Stomach (tissue), 9 donors: ENCODE results near the gene SLC32A1. TPM values are rescaled to one million over a fixed set of nuclear protein-coding genes. Genes with fewer than 3 reads are reported as not detected.
A peak's percentile ranks its signal among the peaks of the same experiment; 100 is the strongest.

ENCODE experiments used
- DNase-seq, 2 donors: peaks; one replicate each; pipeline versions ENCODE4 v3.0.0 to v3.0.0-alpha.2; 2013 to 2019
- H3K27ac ChIP-seq, 5 donors: fragments of 200-600 bp in 4 of 5; sonication (generic) in 4 of 5; one replicate each; pipeline ENCODE4 v1.5.1; 2013 to 2019; ENCODE audit warnings: mild to moderate bottlenecking in 1 of 5, moderate library complexity in 1 of 5
- H3K27me3 ChIP-seq, 3 donors: fragments of 200-600 bp; sonication (generic); one replicate each; pipeline ENCODE4 v1.5.1; 2017 to 2019; ENCODE audit warnings: mixed run types in 1 of 3
- H3K36me3 ChIP-seq, 4 donors: fragments of 200-600 bp; sonication (generic); 1 replicate in 3 of 4; 2 replicates in 1 of 4; pipeline ENCODE4 v1.5.1; 2016 to 2019
- H3K4me1 ChIP-seq, 4 donors: fragments of 200-600 bp; sonication (generic); one replicate each; pipeline ENCODE4 v1.5.1; 2016 to 2019
- H3K4me3 ChIP-seq, 4 donors: fragments of 200-600 bp; sonication (generic) in 3 of 4; one replicate each; pipeline ENCODE4 v1.5.1; 2016 to 2019; ENCODE audit warnings: mild to moderate bottlenecking in 1 of 4
- H3K9me3 ChIP-seq, 4 donors: fragments of 200-600 bp; sonication (generic); one replicate each; pipeline ENCODE4 v1.5.1; 2016 to 2019
- CTCF ChIP-seq, 7 experiments: fragments of 450-650 bp in 4 of 7; fragments of 200-600 bp in 3 of 7; sonication (generic) in 3 of 7; IDR thresholded peaks; one replicate each; pipeline ENCODE4 v1.5.1; 2016 to 2019; ENCODE audit warnings: antibody characterized with exemption in 7 of 7, control low read depth in 2 of 7, mild to moderate bottlenecking in 1 of 7
- EP300 ChIP-seq: sonication (generic); formaldehyde crosslinking; IDR thresholded peaks from one replicate; pipeline ENCODE4 v1.6.1; 2017; ENCODE audit warnings: antibody characterized with exemption
- POLR2A ChIP-seq, 4 donors: fragments of 450-650 bp; IDR thresholded peaks; one replicate each; pipeline ENCODE4 v1.6.1; 2016; ENCODE audit warnings: antibody characterized with exemption in 4 of 4, control low read depth in 2 of 4, mild to moderate bottlenecking in 1 of 4, moderate library complexity in 1 of 4
- POLR2AphosphoS5 ChIP-seq, 3 donors: sonication (generic); formaldehyde crosslinking; IDR thresholded peaks; one replicate each; pipeline ENCODE4 v1.6.1; 2016; ENCODE audit warnings: antibody characterized with exemption in 3 of 3
- WGBS, 5 donors: extraction: QIAGEN DNeasy Blood & Tissue Kit in 3 of 5; methylation state at CpG; one replicate each; pipeline versions ENCODE4 v1.1.5 to v1.1.7; 2013 to 2018; 5-methylcytosine and 5-hydroxymethylcytosine counted together
- intact Hi-C: fragments of 100-400 bp; cut with DNase I; formaldehyde crosslinking; loops from one replicate; pipeline ENCODE4 v1.15.1; 2023; ENCODE audit warnings: low total_unique reads
- polyA plus RNA-seq, 3 donors: library from polyadenylated mRNA; stranded (reverse); fragments of 200-250 nt; gene quantifications; one replicate each; pipeline ENCODE4 v1.2.3, GENCODE V29; 2013
- total RNA-seq, 5 donors: library from RNA; depleted of rRNA; stranded (reverse); fragments of >200 nt; gene quantifications; one replicate each; pipeline versions ENCODE4 v1.1.0 to v1.2.3, GENCODE V29; 2014 to 2016
- donor health status: healthy with polysubstance abuse.
- donor health status: Bipolar disorder and iron deficiency.
- donor health status: healthy.

SLC32A1 gene
- total and polyA plus RNA-seq, 8 donors: not detected

DNA sequence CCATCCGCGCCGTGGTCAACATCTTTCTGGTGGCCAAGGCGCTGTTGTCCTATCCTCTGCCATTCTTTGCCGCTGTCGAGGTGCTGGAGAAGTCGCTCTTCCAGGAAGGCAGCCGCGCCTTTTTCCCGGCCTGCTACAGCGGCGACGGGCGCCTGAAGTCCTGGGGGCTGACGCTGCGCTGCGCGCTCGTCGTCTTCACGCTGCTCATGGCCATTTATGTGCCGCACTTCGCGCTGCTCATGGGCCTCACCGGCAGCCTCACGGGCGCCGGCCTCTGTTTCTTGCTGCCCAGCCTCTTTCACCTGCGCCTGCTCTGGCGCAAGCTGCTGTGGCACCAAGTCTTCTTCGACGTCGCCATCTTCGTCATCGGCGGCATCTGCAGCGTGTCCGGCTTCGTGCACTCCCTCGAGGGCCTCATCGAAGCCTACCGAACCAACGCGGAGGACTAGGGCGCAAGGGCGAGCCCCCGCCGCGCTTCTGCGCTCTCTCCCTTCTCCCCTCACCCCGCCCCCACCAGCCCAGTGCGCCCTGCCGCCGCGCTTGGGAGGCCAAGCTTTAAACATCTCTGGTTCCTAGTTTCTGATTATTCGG lies 4.0 kb downstream of the SLC32A1 start:
- 4 to 7% (median 6%) methylated on average over 45 to 56 of the region's 56 CpGs for WGBS, 5 donors
- Histone ChIP-seq H3K9me3 (peaks cover 0 to 11% (median 0%) of the 10 kb centered on the region in 4 donors), H3K4me3 (no peak overlapping the region), H3K27me3 (peaks cover 74 to 100% (median 100%) of the 10 kb centered on the region in 3 donors), H3K4me1 (peaks cover 25 to 76% (median 51%) of the 10 kb centered on the region in 4 donors), H3K27ac (no peak overlapping the region), H3K36me3 (no peaks in the 10 kb centered on the region)
- peak in 1 of 2 donors; percentile 23 for DNase-seq
- intact Hi-C loops: no loop called here
- no peak for TF ChIP-seq EP300
- TF ChIP-seq CTCF (IDR thresholded peaks at IDR 0.05): no peak
- no peak for TF ChIP-seq POLR2A (IDR thresholded peaks at IDR 0.05)
- no peak for TF ChIP-seq POLR2AphosphoS5 (IDR thresholded peaks at IDR 0.05)

- intact Hi-C loops: no loop called here
- WGBS, 5 donors: 3 to 5% (median 5%) methylated on average over 41 of the region's 41 CpGs
- Histone ChIP-seq H3K9me3 (peaks cover 0 to 11% (median 0%) of the 10 kb centered on the region in 4 donors), H3K27me3 (peaks cover 66 to 100% (median 95%) of the 10 kb centered on the region in 3 donors), H3K4me1 (peaks cover 24 to 68% (median 47%) of the 10 kb centered on the region in 4 donors), H3K36me3 (no peaks in the 10 kb centered on the region), H3K27ac (no peak overlapping the region), H3K4me3 (no peak overlapping the region)
- peak in 1 of 2 donors; percentile 29 for DNase-seq
- TF ChIP-seq POLR2A (IDR thresholded peaks at IDR 0.05) (no peak), EP300 (no peak)
These were observed 4.8 kb downstream of the SLC32A1 start for GRCh38 chr20:38728911-38729642.

DNA sequence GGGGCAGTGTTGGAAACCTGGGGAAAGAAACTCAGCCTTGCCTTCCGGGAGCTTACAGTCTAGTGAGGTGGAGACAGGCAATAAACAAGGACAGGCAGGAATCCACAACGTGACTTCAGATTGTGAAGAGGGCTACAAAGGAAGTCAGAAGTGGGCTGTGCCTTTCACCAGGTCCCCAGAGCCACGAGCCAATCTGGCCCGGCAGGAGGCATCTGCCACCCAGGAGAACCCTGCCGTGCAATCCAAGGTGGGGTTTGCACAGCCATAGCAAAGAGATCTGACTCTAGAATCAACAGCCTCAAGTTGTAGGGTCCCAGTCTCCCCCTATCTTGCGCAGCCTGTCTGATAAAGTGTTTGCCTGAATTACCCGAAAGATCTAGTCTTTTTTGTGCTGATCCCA lies 5.5 kb downstream of the SLC32A1 start:
- Histone ChIP-seq H3K4me1 (peaks cover 17 to 61% (median 44%) of the 10 kb centered on the region in 4 donors), H3K4me3 (no peak overlapping the region), H3K9me3 (peaks cover 0 to 11% (median 0%) of the 10 kb centered on the region in 4 donors), H3K36me3 (no peaks in the 10 kb centered on the region), H3K27ac (no peak overlapping the region), H3K27me3 (peaks cover 61 to 100% (median 93%) of the 10 kb centered on the region in 3 donors)
- TF ChIP-seq POLR2A (IDR thresholded peaks at IDR 0.05): no peak
- TF ChIP-seq EP300: no peak
- no peak for TF ChIP-seq CTCF (IDR thresholded peaks at IDR 0.05)
- TF ChIP-seq POLR2AphosphoS5 (IDR thresholded peaks at IDR 0.05): no peak
- intact Hi-C loops: no loop called here
- DNase-seq: no peak
- WGBS, 5 donors: 6 to 15% (median 7%) methylated on average over 6 to 7 of the region's 7 CpGs

- WGBS, 5 donors: 3 to 7% (median 4%) methylated on average over 36 to 41 of the region's 41 CpGs
- TF ChIP-seq POLR2AphosphoS5 (IDR thresholded peaks at IDR 0.05) (no peak), POLR2A (IDR thresholded peaks at IDR 0.05) (no peak)
- intact Hi-C loops: no loop called here
These were observed 6.1 kb downstream of the SLC32A1 start for GRCh38 chr20:38730167-38730988.

More at GRCh38 chr20:38730167-38730988, 6.1 kb downstream of the SLC32A1 start:
- H3K9me3 ChIP-seq: peaks cover 0 to 11% (median 0%) of the 10 kb centered on the region in 4 donors
- H3K27me3 ChIP-seq: peaks cover 55 to 100% (median 87%) of the 10 kb centered on the region in 3 donors
- H3K27ac ChIP-seq: no peak overlapping the region
- no peaks in the 10 kb centered on the region for H3K36me3 ChIP-seq
- peak in 1 of 2 donors; percentile 64 for DNase-seq
- H3K4me1 ChIP-seq: peaks cover 17 to 55% (median 41%) of the 10 kb centered on the region in 4 donors
- H3K4me3 ChIP-seq: peak overlapping the region in 2 of 4 donors; percentile 36 to 43
